NB4 (cell line): Measurements from ENCODE around the gene FA2H.

Source experiments
- DNase-seq: peaks from one replicate; pipeline ENCODE4 v3.0.0; 2010; ENCODE audit warnings: low read depth
- H3K4me3 ChIP-seq: one replicate; pipeline ENCODE4 v1.5.1; 2011; ENCODE audit warnings: mild to moderate bottlenecking, low read depth, low read length, moderate library complexity
- CTCF ChIP-seq: IDR thresholded peaks from one replicate; pipeline ENCODE4 v1.5.1; 2012; ENCODE audit warnings: low read depth, low read length
- MYC ChIP-seq: IDR thresholded peaks from 2 replicates; pipeline ENCODE4 v1.6.1; 2011; ENCODE audit warnings: low read depth, low read length
- POLR2A ChIP-seq: IDR thresholded peaks from 2 replicates; pipeline ENCODE4 v1.6.1; 2011; ENCODE audit warnings: mild to moderate bottlenecking; ENCODE audit not compliant: insufficient read length; ENCODE audit errors: extremely low read depth
- TF ChIP-seq, protein P1 (sequence below): IDR thresholded peaks from 2 replicates; pipeline ENCODE4 v1.6.1; 2011; ENCODE audit warnings: low read depth, low read length

Gene FA2H

GRCh38 chr16:74739275-74739674 lies 35.3 kb downstream of the FA2H start:
- TF ChIP-seq CTCF (no peak), MYC (no peak), POLR2A (no peak)
- TF ChIP-seq, protein P1, sequence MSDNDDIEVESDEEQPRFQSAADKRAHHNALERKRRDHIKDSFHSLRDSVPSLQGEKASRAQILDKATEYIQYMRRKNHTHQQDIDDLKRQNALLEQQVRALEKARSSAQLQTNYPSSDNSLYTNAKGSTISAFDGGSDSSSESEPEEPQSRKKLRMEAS = no peak
- DNase-seq = no peak
- H3K4me3 ChIP-seq = no peak overlapping the region

- no peak for TF ChIP-seq MYC
- TF ChIP-seq POLR2A = no peak
- TF ChIP-seq CTCF = no peak
- TF ChIP-seq, protein P1 = no peak
- no peak overlapping the region for H3K4me3 ChIP-seq
- DNase-seq = no peak
Observed at GRCh38 chr16:74738816-74739215, 35.8 kb downstream of the FA2H start.

DNA sequence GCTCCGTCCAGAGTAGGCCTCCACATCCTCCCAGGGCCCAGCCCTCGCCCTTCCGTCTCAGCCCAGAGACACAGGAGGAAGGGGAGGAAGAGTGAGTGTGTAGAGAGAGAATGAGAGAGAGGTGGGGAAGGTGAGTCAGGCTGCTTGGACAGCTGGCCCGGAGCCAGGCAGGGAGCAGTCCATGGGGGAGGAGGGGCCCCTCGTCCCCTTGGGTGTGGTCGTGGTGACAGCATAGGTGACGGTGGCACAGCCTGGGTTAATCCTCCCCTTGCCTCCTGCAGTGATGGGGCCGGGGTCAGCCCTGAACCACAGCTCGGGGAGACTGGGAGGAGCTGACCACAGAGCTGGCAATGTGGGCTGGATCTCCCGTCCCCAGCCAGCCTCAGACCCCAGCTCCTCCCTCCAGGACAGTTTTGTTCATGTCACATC lies 36.5 kb downstream of the FA2H start:
- TF ChIP-seq, protein P1 = no peak
- no peak overlapping the region for H3K4me3 ChIP-seq
- DNase-seq = peak; percentile 62

GRCh38 chr16:74737521-74737920 lies 37.1 kb downstream of the FA2H start:
- TF ChIP-seq MYC = no peak
- TF ChIP-seq CTCF = no peak
- TF ChIP-seq, protein P1 = no peak
- no peak for TF ChIP-seq POLR2A
- DNase-seq = no peak

DNA sequence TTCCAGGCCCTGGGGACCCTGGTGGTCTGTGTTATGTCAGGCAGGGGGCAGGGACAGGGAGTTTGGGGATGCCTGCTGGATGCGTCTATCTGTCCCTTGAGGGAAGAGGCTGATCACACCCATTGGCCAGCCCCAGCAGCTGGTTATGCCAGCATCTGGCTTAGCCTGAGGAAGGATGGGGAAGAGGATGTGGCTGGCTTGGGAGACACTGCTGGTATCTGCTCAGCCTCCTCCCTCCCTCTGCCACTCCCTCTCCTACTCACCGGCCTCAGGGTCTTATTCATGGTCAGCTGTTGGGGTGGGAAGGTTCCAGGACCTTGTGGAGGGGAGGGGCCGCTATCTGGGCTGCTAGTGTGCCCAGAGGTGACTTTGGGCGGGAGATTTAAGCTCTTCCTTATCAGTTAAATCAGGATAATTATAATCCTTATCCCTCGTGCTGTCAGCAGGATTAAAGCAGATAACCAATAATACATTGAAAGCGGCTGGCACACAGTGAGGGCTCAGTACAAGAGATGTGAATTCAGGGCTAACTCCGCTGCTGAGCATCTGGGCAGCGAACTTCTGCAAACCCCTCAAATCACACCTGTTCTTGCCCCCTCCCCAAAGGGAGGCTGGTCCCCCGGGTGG lies 38.0 kb downstream of the FA2H start:
- TF ChIP-seq, protein P1 = no peak
- no peak for TF ChIP-seq MYC
- TF ChIP-seq POLR2A = no peak
- TF ChIP-seq CTCF = no peak
- no peak overlapping the region for H3K4me3 ChIP-seq
- no peak for DNase-seq

More at GRCh38 chr16:74737521-74737920, 37.1 kb downstream of the FA2H start:
- H3K4me3 ChIP-seq = no peak overlapping the region

- no peak for DNase-seq
- H3K4me3 ChIP-seq = no peak overlapping the region
- TF ChIP-seq, protein P1 = no peak
- TF ChIP-seq CTCF = no peak
- TF ChIP-seq MYC = no peak
- no peak for TF ChIP-seq POLR2A
Observed at GRCh38 chr16:74735554-74735953, 39.1 kb downstream of the FA2H start.
